CD4-positive, alpha-beta T cell treated with Interleukin-10 for 1 hour (primary cell): ENCODE measurements around the gene SGSH.

Source experiments
- DNase-seq: peaks from one replicate; pipeline ENCODE4 v3.0.0-alpha.2; 2020

SGSH gene

DNA sequence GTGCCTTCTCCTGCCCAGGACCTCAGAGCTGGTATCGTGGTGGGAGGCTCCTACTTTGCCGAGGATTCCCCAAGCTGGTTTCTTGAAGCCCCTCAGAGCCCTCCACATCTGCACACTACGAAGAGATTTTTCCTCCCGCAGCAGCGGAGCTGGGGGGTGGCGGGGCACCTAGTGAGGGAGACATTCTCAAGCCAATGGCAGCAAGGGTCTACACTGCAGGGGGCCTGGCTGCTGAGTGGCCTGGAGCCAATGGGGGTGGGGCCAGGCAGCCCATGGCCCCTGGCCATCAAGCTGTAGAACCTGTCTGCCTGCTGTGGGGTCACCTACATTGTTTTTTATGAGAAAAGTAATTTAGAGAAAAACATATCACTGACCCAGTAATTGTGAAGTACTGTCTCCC, 5.1 kb upstream of the SGSH start:
- DNase-seq, result no peak

DNA sequence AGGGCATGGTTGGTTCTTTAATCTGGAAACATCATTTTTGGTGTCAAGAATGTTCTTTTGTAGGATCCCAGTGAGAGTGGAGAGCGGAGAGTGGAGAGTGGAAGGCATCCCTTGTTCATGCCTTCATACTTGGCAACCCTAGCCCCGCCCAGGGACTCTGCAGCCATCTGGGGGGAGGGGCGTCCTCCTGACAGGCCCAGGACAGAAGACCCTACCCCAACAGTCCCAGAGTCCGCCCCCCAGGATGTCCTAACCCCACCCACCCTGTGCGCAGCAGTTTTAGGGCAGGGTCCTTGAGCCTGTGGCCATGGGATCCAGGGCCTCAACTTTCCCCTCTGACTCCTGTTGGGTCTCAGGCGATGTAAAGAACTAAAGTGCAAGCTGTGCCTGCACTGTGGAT, 4.5 kb upstream of the SGSH start:
- no peak for DNase-seq

DNA sequence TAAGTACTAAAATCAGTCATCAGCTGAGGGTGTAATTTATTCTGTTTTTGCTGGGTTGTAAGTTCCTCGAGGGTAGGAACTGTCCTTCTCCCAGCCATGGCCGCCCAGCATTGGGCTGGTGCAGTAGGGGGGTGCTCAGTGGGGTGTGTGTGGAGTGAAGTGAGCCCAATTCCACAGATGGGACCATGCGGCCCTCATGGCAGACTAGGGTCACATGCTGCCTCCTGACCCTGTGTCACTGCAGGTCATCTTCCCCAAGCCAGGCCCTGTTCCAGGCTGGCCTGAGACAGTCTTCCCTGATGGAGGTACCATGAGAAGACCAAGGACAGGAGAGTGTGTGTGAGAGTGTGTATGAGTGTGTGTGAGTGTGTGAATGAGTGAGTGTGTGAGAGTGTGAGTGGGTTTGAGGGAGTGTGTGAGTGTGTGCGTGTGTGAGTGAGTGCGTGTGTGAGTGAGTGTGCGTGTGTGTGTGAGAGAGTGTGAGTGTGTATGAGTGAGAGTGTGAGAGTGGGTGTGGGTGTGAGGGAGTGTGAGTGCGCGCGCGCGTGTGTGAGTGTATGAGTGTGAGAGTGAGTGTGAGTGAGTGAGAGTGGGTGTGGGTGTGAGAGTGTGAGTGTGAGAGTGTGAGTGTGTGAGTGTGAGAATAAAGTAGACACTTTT, 3.8 kb upstream of the SGSH start:
- DNase-seq, result no peak

DNA sequence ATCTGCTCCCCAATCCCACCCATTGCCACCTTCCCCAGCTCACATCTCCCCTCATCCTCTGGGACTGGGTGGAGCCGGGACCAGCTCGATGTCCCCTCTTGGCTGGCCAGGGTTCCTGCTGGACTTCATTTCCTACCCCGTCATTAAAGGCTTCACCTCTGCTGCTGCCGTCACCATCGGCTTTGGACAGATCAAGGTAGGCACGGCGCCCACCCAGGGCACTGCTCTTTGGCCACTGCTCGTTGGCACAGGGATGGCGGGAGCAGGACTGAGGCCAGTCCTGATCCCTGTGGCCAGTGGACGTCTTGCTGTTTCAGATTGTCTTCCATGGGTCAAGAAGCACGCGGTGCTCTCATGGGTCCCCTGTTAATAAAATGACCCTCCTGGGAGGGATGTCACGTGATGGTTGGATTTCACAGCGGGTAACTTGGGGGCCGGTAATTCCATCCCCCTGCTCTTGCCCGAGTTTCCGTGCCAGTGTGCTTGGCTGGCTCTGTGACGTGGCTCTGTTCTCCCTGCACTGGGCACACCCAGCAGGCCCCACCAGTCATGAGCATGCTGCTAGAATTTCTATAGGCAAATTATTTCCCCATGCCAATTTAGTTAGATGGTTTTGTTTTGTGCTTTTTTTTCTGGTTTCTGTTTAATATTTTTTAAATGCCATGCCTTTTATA, 3.1 kb upstream of the SGSH start:
- DNase-seq, result no peak

DNA sequence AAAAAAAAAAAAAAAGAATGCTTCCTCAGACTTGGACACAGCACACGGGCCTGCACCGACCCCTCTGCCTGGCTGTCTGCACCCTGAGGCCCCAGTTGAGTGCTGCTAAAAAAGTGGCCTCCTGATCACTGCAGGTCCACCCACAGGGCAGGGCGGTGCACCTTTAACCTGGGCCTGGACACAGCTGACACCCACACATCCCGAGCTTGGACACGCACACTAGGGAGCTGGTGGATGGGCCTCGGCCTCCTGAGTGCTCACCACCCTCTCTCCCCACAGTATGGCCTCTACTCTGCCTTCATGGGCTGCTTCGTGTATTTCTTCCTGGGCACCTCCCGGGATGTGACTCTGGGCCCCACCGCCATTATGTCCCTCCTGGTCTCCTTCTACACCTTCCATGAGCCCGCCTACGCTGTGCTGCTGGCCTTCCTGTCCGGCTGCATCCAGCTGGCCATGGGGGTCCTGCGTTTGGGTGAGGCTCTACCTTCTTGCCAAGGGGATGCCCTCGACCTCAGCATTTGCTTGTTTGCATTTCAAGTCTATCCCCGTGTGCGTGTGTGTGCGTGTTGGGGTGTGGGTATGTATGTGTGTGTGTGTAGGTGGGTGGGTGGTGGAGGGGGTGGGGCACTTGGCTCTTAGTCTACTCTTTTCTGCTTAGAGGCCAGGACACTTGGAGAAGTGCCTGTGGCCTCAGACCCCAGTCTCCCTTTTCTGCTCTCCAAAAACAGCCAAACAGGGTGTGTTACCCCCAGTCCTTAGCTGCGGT, 2.4 kb upstream of the SGSH start:
- DNase-seq, result no peak

DNA sequence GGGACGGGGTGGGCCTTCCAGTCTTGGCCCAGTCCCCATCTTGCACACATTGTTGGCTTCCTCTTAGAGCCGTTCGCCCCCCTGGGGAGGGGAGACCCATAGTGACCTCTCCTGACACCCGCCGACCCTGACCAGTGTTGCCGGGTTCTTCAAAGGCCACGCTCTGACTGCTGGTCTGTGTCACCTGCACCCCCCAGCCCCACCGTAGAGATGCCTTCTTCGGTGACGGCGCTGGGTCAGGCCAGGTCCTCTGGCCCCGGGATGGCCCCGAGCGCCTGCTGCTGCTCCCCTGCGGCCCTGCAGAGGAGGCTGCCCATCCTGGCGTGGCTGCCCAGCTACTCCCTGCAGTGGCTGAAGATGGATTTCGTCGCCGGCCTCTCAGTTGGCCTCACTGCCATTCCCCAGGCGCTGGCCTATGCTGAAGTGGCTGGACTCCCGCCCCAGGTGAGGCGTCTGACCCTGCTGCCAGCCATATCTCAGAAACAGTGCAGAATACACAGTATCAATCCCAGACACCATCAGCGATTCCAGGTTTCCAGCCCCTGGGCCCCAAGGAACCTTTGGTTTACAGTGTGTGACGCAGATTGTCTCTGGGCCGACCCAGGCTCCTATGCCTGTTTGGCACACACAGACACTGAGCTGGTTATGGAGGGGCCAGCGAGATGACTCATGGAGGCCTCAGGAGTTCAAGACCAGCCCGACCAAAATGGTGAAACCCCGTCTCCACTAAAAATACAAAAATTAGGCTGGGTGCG, 1.4 kb upstream of the SGSH start:
- DNase-seq, result no peak

DNA sequence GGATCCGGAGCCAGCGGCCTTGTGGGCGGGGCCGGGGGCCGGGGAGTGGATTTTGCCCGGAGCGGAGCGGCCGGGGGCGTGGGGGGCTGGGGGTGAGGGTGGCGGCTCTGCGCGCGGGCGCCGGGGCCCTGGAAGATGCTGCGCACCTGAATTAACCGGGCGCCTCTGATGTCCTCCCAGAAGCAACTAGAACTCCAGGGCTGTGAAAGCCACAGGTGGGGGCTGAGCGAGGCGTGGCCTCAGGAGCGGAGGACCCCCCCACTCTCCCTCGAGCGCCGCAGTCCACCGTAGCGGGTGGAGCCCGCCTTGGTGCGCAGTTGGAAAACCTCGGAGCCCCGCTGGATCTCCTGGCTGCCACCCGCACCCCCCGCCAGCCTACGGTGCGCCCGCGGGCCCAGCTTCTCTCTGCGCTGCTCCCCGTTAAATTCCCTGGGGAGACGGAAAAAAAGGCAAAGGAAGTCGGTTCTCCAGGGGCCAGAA, 643 bp upstream of the SGSH start:
- DNase-seq, result peak; percentile 14

DNA sequence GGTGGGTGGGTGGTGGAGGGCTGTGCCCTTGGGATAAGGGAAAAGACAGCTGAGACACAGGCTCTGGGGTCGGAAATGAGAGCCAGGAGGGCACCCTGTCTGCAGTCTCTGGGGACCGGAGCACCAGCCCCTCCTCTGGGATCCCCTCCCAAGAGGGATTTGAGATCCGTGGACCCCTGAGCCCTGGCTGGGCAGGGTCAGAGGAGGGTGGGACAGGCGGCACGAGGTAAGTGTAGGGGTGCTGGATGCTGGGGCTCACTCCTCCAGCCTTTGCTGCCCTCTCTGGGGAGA, 425 bp downstream of the SGSH start:
- no peak for DNase-seq

DNA sequence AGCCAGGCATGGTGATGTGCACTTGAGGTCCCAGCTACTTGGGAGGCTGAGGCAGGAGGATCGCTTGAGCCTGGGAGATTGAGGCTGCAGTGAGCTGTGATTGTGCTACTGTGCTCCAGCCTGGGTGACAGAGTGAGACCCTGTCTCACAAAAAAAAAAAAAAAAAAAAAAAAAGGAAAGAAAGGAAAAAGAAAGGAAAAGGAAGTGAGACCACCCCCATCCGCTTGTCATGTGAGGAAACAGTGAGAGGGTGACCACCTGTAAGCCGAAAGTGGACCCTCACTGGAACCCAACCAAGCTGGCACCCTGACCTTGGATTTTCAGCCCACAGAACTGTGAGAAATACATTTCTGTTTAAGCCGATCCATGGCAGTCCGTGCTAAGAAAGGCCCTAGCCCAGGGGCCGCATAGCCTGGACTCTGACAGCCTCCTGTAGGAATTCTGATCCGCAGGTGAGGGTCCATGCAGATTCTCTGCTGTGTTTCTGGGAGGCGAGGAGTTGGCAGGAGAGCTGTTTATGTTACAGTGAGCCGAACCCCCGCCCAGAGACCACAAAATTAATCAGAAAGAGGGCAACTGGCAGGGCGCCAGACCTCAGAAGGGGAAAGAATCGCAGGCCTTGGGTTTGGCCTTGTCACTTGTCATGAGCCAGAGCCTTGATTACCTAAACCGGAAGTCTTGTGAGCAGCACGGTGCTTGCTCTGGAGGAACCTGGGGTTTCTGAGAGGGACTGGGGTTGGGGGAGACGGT, 945 bp downstream of the SGSH start:
- DNase-seq, result peak; percentile 92

DNA sequence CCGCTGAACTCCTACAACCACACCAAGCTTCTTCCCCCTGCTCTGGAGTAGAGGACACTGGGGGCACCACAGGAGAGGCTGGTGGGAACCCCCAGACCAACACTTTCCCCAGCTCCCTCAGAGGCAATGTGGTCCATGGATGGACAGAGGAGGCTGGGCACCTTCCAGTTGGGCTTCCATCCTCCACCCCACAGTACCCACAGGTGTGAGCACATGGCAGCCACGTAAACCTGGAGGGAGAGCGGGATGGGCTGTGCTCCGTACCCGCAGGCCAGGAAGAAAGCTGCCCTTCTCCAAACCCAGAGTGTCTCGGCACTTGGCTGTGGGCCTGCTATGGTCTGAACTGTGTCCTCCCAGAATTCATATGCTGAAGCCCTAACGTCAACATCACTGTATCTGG, 1.7 kb downstream of the SGSH start:
- DNase-seq, result no peak

DNA sequence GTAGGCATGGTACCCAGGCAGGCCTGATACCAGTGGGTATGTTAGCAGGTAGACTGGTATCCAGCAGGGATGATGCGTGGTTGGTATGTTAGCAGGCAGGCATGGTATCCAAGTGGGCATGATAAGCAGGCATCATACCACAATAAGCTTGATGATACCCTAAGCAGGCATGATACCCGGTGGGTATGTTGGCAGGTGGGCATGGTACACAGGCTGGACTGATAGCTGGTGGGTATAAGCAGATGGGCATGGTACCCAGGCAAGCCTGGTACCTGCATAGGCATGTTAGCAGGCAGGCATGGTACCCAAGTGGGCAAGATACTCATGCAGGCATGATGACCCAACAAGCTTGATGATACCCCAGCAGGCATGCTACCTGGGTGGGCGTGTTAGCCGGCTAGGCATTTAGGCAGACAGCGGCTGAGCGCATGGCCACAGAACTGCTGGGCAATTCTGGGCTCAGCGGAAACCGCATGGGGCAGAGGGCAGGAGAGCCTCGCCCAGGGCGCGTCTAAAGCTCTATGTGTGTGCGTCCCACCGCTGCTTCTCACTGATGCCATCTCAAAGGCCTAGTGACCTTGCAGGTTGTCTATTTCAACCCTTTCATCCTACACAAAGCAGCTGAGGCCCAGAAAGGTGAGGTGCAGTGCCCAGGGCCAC, 2.3 kb downstream of the SGSH start:
- no peak for DNase-seq

DNA sequence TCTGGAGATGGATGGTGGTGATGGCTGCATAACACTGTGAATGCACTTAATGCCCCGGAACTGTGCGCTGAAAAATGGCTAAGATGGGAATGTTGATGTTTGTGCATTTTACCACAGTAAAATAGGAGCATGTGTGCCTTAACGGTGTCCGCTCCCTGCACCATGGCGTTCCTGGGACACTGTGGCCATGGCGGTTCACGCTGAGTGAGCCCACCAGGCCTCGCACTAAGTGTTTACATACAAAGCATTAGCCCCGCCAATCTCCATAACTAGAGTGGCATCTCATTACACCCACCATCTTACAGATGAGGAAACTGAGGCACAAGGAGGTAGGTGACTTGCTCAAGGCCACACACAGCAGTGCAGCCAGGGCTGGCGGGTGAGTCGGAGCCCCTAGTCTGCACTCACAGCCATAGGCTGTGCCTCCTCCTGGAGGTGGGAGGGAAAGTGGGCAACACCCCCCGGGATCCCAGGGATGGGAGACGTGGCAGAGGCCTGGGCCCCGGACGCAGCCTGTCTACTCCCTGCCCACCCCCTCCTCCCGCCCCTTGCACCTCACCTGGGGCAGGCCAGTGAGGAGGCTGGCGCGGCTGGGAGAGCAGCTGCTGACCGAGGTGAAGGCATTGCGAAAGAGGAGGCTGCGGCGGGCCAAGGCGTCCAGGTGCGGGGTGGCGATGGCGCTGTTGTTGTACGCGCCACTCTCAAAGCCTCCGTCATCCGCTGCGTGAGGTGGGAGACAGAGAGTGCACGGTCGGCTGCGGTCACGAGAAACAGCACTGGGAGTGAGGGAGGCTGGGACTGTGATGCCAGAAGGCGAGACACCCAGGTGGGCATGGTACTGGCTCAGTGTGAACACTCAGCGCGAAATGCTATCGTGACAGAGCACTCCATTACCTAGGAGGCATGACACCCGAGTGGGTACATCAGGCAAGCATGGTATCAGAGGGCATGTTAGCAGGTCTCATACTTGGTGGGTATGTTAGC, 3.4 kb downstream of the SGSH start:
- DNase-seq, result no peak

DNA sequence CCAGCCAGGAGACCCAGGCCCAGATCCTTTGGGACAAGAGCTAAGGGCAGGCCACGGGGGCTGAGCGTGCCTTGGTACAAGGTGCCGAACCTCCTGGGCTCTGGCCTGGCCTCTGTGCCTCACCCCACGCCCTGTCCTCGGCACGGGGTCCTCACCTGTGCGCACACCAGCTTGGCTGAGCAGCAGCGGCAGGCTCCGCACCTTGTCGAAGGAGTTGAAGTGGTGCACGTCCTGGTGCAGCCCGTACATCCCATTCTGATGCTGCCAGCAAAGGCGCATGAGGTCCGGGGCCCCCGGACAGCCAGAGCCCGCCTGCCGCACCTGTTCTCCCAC, 5.3 kb downstream of the SGSH start:
- no peak for DNase-seq

DNA sequence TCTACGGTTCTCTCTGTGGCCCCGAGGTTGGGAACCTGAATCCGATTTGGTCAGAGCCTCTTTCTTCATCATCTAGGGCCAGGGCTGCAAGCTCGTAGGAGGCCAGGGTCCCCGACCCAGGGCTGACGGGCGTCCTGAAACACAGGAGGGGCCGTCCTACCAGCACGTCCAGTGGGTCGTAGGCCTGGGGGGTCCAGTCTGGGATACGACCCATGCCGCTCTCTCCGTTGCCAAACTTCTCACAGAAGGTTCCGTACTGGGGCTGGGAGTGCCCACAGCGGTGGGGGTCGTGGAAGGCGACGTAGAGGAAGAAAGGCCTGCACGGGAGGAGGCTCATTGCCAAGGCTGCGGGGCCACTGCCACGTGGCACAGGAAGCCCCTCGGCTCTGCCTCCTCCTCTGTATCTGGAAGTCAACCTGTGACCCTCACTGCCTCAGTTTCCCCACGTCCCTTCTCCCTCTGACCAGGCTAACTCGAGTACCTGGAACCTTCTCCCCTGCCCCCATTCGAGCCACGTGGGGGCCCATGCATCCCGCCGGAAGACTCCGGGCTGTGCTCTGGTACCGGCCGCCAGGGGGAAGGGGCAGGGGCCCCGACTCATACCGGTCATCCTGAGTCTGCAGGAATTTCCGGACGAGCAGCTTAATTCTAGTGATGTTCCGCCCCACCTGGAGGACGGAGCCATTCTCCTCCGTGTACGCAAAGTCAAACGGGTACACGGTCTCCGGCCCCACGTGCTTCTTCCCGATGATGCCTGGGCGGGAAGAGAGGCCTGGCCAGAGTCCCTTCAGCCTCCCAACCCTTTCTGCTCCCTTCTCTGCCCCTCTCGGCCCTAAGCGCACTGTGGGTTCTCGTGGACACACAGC, 5.9 kb downstream of the SGSH start:
- DNase-seq, result no peak

DNA sequence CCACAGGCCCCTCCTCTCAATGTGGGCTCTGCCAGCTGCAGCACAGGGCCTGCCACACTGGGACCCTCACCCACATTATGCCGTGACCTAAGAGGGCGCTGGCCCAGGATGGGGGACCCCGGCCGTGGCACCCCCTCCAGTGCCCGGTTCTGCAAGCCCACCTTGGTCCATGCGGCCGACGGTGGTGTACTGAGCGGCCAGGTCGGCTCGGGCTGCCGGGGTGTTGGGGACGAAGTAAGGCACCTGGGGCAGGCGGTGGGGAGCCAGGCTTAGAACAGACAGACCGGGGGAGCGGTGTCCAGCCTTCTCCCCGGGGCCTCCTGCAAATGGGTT, 6.5 kb downstream of the SGSH start:
- DNase-seq, result no peak

DNA sequence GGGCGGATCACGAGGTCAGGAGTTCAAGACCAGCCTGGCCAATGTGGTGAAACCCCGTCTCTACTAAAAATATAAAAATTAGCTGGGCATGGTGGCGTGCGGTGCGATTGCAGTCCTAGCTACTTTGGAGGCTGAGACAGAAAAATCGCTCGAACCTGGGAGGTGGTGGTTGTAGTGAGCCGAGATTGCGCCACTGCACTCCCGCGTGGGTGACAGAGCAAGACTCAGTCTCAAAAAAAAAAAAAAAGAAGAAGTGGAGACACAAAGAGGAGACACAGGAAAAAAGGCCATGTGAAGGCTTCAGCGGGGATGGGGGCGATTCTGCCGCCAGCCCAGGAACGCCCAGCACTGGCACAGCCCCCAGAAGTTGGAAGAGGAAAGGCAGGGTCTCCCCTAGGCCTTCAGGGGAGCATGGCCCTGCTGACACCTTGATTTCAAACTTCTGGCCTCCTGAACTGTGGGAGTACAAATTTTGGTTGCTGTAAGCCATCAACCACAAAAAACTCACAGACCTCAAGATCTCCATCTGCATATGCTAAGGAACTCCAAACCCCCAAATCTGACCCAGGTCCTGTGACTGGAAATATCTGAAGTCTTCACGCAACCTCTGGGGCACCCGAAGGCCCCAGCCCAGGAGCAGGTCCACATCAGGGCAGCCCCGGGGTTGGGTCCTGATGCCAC, 7.0 kb downstream of the SGSH start:
- DNase-seq, result no peak

DNA sequence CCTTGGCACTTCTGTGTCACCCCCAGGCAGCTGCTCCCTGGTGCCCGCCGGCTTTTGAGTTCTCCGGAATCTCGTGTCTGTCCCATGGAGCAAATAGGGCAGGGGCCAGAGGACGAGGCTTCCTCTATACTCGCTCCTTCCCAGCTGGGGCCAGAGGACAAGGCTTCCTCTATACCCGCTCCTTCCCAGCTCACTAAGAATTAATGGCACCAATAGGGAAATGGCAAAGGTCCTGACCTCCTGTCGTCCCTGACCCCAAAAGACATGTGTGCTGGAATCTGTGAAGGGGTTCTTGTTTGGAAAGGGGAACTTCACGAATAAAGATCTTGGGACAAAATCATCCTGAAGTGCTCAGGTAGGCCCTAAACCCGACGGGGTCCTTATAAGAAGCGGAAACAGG, 7.6 kb downstream of the SGSH start:
- DNase-seq, result no peak

DNA sequence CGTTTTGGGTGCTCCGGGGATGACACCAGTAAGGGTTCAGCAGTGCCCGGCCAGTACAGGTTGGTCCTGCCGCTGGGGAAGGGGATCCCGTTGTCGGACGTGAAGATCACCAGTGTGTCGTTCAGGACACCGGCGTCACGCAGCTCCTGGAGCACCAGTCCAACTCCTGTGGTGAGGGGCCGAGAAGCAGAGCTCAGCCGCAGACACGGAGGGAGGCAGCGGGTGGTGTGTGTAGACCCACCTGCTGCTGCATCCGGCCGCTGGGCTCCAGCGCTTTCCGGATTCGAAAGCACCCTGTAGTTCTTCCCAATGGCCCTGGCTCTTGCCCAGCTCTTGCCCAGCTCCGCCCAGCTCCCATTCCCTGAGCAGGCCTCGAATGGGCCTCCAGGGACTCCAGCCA, 8.0 kb downstream of the SGSH start:
- DNase-seq, result no peak

DNA sequence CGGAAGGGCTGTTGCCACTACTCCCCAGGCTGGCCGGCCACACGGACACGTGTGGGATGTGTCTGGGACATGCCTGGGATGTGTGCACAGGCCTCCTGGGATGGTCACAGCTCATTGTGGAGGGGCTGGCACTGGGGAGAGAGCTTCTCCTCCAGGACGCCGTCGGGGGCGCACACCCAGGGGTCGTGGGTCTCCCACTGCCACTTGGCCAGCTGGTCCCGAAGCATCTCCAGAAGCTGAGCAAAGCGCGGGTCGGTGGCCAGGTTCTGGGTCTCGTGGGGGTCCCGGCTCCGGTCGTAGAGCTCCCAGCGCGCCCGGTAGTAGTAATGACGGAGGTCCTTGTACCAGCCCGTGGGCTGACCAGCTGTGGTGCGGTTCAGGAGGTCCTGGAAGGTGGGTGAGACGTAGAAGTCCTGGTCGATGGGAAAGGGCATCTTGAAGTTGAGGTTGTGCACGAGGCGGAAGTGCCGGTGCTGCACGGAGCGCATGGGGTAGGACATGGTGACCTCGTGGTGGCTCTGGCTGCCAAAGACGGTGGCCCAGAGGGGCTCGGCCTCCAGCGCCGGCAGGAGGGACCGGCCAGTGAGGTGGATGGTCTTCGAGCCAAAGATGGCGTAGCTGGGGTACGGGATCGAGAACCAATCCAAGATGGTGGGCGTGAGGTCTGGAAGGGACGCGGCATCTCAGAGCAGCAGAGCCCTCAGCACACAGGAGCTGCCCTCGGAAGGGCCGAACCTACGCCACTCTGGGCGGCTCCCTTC, 9.6 kb downstream of the SGSH start:
- no peak for DNase-seq
